HFF-Myc (cell line): ENCODE measurements around the gene CIB4.

Experiments used
- DNase-seq: peaks from one replicate; pipeline ENCODE4 v3.0.0-alpha.2; 2011; ENCODE audit warnings: low read depth; ENCODE audit errors: extremely low read depth
- H3K4me3 ChIP-seq: replicated peaks from 2 replicates; pipeline ENCODE4 v1.5.1; 2011; ENCODE audit warnings: low read depth, mild to moderate bottlenecking, control low read depth, low read length
- TF ChIP-seq, protein P1 (sequence below): IDR thresholded peaks from 2 replicates; pipeline ENCODE4 v1.5.1; 2012; ENCODE audit warnings: mild to moderate bottlenecking, low read depth, low read length, control low read depth; ENCODE audit errors: missing control alignments

The CIB4 gene

DNA sequence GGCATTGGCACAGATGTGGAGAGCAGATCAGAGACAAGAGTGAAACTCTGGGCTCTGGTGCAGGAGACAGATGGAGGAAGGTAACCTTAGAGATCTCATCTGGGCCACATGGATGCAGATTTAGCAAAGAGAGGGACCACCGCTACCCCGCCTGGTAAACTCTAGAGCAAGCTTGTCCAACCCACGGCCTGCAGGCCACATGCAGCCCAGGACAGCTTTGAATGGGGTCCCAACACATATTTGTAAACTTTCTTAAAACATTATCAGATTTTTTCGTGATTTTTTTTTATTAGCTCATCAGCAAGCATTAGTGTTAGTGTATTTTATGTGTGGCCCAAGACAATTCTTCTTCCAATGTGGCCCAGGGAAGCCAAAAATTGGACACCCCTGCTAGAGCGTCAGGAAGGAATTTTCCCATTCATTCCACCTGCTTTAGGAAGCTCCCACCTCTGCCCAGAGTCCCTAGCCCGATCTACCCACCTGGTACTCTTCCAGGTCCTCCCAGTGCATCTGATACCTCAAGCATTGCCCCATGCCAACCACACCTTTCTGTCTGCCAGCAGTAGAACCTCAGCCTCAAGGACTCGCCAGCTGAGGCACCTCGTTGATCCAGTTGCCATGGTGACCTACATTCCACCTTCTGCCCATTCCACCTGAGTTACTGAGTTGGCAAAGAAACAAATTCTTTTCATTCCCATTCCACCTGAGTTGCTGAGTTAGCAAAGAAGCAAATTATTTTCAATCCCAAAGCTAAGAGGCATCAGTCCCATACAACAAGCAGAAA is at the start of gene CIB4:
TSS of gene CIB4 (minus strand) at position 586 of the 784 bp plus-strand sequence. CDS start at position 534, 52 bp downstream.
- H3K4me3 ChIP-seq = no peak within 1 kb of the TSS
- DNase-seq = no peak
- TF ChIP-seq, protein P1, sequence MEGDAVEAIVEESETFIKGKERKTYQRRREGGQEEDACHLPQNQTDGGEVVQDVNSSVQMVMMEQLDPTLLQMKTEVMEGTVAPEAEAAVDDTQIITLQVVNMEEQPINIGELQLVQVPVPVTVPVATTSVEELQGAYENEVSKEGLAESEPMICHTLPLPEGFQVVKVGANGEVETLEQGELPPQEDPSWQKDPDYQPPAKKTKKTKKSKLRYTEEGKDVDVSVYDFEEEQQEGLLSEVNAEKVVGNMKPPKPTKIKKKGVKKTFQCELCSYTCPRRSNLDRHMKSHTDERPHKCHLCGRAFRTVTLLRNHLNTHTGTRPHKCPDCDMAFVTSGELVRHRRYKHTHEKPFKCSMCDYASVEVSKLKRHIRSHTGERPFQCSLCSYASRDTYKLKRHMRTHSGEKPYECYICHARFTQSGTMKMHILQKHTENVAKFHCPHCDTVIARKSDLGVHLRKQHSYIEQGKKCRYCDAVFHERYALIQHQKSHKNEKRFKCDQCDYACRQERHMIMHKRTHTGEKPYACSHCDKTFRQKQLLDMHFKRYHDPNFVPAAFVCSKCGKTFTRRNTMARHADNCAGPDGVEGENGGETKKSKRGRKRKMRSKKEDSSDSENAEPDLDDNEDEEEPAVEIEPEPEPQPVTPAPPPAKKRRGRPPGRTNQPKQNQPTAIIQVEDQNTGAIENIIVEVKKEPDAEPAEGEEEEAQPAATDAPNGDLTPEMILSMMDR = no peak

DNA sequence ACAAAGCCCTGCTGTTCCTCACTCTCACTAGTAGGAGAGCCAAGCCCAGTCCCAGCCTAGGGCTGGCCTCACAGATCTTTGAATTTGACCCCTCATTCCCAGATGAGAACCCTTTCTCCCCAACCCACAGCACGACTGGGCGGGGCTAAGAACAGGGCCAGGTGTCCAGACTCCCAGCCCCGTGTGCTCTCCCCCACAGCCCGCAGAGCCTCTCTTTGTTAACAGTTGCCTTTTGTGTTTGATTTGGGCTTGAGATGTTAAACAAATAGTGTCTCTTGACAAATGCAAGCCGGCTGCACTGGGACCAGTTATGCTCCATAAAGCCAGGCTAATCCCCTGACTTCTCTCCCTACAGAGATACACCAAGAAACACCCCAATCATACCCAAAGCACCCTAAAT is 46.6 kb upstream of the CIB4 start:
- TF ChIP-seq, protein P1 = no peak
- DNase-seq = no peak
- no peak overlapping the region for H3K4me3 ChIP-seq

DNA sequence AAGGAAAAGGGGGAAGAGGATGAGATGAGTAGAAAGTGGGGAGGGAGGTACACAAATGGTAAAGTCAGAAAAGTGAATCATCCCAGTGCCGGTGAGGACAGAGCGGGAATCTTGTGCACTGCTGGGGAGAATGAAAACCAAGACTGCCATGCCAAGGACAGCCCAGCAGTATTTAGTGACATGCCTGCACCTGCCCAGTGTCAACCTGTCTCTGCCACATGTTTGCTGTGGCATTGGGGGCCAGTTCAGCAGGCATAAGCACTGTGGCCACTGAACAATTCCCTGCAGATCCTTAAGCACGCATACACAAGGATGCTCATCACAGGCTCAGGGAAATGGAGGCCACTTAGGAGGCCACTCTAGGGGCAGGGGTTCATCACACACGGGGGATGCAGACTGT is 46.2 kb upstream of the CIB4 start:
- no peak overlapping the region for H3K4me3 ChIP-seq
- DNase-seq = no peak
- TF ChIP-seq, protein P1 = no peak

DNA sequence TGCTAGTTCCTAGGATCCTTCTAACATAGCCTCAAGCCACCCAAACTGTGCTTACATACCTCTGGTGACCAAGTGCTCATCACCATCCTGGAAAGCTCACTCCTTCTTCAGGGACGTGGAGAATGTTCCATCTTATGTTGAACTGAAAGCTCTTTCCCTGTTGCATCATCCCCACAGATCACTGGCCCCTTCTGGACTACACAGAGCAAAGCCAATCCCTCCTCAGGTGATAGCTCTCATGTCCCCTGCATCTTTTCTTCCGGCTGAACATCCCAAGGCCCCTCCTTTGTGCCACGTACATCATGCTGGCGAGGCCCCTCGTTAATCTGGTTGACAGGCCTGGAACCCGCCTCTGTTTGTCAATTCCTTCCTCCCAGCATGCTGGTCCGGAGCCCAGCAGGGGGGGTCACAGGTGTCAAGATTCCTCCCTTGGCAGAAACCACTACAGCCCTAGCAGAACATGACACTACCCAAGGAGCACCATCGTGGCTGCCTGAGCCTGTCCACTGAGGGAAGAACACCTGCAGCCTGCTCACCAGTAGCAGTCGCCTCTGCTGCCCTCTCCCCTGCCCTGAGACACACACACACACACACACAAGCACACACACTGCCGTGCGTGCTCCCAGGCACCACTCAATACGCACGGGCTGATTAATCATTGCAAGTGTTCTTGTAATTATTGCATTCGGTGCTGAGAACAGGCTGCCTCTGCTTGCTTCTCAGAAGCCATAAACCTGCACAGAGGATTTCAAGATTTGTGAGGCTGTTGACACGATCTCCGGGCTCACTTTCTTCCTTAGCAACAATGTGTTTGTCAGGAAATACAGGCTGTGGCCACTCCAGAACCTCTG is 45.0 kb upstream of the CIB4 start:
- TF ChIP-seq, protein P1 = no peak
- H3K4me3 ChIP-seq = no peak overlapping the region
- no peak for DNase-seq

DNA sequence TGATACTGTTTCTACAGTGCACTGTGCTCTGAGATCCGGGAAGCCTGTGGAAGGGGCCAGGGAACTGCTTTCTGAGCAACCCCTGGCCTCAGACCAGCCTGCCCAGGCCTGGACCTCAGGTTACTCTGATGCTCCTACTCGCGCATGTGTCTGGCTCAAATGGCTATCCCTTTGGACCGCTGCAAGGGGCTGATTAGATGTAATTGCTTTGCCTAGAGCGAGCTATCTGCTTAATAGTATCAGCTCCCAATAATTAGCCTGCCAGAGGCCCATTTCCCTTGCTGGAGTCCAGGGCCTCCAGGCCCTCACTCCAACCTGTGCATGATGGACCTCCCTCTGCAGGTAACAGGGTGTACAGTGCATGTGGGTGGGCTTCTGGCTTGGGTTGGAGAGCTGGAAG is 44.2 kb upstream of the CIB4 start:
- H3K4me3 ChIP-seq = no peak overlapping the region
- TF ChIP-seq, protein P1 = no peak
- no peak for DNase-seq

DNA sequence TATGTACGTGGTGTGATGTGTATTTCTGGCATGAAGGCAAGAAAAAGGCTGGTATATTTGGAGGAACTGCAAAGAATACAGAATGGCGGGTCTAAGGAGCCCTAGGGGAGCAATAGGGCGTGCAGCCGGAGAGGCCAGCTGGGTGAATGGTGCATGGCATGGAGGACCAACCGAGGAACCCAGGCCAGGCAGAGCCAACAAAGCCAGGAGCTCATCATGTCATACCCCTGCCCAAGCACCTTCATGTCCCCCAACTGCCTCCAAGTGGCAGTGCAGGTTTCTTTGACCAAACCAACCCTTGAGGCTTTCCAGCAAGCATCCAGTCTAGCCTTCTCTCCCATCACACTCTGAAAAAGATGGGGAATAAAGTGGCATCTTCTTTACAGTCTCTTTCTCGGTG is 42.4 kb upstream of the CIB4 start:
- no peak overlapping the region for H3K4me3 ChIP-seq
- DNase-seq = no peak
- TF ChIP-seq, protein P1 = no peak
